ENCODE data around the gene CRLF2.
"Not testable (repeated sequence)": the region's sequence is repeated elsewhere in the genome, so short reads cannot be mapped to it uniquely, and the experiment has no call there.

CRLF2 gene

GRCh38 chrX:1212532-1212931, at the start of gene CRLF2:
CRLF2 (minus strand) TSS chrX:1212649; CDS start chrX:1212634, 15 bp downstream.
- FAIRE-seq = no peak

DNA sequence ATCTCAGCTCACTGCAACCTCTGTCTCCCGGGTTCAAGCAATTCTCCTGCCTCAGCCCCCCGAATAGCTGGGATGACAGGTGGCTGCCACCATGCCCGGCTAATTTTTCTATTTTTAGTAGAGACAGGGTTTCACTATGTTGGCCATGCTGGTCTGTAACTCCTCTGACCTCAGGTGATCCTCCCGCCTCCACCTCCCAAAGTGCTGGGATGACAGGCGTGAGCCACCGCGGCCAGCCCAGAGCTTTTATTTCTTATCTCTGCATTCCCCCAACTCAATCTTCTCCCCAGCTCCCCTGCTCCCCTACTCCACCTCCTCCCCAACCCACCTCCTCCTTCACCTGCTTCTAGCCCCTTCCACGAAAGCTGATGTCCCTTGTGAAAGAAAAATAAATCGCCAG, 49.3 kb upstream of the CRLF2 start:
- FAIRE-seq = not testable (repeated sequence)

GRCh38 chrX:1261285-1261684, 48.8 kb upstream of the CRLF2 start:
- FAIRE-seq = no peak

- no peak for FAIRE-seq
Observed at GRCh38 chrX:1252861-1253260, 40.4 kb upstream of the CRLF2 start.

DNA sequence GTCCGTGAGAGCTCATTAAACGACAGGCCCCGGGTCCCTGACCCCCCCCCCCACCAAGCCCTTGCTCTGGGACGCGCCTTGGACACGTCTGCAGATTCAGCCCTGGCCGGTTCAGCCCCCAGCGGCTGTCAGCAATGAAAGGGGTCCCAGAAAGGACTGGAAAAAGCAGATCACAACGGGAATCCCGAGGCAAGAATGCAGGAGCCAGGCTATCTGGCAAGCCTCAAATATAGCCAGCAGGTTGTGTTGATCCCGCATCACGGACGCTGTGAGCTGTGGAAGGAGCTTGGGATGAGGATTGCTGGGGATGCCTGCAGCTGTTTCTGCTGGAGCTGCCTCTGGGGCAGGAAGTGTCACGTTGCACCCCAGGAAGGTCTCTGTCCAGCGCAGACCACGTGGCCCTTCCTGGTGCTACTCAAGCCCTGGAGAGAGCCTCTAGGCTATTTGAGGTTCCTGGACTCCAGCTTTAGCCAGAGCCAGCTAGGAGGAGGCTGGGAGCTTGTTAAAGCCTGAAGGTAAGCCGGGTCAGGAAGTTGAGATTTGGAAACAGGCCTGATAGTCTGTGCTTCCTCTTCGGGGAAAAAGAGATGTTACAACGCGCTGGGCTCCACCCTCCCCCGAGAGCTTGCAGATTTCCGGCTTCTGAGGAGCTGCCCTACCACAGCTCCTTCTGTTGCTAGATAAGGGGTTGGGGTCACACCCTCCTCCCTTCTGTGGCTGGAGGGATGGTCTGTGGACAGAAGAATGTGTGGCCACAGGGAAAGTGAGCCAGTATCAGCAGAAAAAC, 36.8 kb upstream of the CRLF2 start:
- FAIRE-seq = no peak

- no peak for FAIRE-seq
Observed at GRCh38 chrX:1248331-1249061, 36.0 kb upstream of the CRLF2 start.

DNA sequence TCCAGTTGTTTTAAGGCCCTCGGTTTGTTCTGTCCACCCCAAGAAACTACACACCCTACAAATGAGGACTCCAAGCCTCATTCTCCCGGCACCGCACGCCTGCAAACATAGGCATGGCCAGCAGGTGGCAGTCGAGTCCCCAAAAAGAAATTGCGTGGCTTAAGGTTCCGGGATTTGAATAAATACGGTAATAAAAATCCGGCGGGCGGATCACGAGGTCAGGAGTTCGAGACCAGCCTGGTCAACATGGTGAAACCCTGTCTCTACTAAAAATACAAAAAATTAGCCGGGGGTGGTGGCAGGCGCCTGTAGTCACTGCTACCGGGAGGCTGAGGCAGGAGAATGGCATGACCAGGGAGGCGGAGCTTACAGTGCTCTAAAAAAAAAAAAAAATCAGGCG, 34.4 kb upstream of the CRLF2 start:
- peak; percentile 75 for FAIRE-seq

GRCh38 chrX:1244164-1245076, 32.0 kb upstream of the CRLF2 start:
- no peak for FAIRE-seq

DNA sequence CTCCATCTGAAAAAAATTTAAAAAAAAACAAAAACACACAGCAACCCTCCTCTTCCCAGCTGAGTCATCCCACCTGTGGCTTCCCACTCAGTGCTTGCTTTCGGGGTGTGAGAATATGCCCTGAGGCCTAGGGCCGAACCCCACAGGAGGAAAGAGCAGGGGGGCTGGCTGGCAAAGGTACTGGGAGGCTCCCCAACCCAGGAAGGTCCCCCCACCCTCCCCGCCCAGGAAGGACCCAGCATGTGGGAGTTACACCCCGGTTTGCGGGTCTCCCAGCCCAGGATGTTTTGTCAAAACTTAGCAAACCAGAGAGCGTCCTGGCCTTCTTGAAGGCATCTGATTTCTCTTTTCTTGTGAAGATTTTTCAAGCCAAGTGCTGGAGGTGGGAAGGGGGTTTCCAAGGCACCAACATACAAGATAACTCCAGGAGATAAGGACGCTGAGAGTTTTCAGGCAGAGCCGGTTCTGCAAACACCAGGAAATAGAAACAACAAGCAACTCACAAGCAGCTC, 30.5 kb upstream of the CRLF2 start:
- no peak for FAIRE-seq

- not testable (repeated sequence) for FAIRE-seq
Observed at GRCh38 chrX:1240551-1240950, 28.1 kb upstream of the CRLF2 start.

DNA sequence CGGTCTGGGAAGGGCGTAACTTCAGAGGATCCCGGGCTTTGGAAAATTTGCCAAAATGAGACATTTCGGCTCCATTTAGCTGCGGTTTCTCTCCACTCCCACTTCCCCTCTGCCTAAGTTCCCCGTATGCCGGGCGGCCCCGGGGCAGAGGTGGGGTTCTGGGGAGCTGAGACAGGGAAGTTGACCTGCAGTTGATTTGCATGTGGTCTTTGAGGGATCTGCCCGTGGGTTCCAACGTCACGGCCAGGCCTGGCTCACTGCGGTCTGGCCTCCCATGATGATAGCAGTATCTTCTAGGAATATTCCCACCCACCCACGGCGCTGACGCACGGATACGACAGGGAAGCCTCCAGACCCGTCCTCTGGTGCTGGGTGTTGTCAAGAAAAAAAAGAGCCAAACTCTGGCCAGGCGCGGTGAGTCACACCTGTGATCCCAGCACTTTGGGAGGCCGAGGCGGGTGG, 27.3 kb upstream of the CRLF2 start:
- FAIRE-seq = no peak

DNA sequence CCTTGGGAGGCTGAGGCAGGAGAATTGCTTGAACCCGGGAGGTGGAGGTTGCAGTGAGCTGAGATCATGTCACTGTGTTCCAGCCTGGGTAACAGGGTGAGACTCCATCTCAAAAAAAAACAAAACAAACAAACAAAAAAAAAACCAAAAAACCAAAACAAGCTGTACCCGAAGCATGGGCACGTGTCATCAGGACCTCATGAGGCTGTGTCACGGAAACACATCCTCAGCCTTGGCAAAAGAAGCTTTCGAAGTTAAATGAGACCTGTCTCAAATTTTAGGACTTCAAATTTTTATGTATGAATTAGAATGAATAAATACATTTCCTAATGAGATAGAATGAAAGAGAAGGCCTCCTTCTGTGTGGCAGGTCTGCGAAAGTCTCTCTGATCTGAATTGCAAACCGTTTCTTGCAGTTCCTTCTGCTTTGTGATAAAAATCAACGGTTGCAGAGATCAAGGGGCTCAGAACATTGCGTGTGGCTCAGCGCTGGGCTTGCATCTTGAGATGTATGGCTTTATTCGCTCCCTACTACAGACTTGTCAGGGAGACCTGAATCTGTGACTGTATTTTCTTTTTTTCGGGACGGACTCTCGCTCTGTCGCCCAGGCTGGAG, 19.5 kb upstream of the CRLF2 start:
- no peak for FAIRE-seq

DNA sequence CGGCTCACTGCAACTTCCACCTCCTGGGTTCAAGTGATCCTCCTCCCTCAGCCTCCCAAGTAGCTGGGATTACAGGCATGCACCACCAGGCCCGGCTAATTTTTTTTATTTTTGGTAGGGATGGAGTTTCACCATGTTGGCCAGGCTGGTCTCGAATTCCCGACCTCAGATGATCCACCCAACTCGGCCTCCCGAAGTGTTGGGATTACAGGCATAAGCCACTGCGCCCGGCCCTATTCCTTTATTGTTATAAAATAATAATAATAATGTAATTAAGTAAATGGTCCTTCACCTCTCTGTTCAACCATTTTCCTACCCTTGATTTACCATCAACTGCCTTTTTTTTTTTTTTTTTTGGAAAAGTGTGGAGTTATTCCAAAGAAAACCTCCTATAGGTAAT, 15.7 kb upstream of the CRLF2 start:
- not testable (repeated sequence) for FAIRE-seq

- no peak for FAIRE-seq
Observed at GRCh38 chrX:1226249-1226648, 13.8 kb upstream of the CRLF2 start.

GRCh38 chrX:1224954-1225353, 12.5 kb upstream of the CRLF2 start:
- FAIRE-seq = no peak

GRCh38 chrX:1223242-1223600, 10.8 kb upstream of the CRLF2 start:
- no peak for FAIRE-seq

- no peak for FAIRE-seq
Observed at GRCh38 chrX:1222531-1223241, 10.2 kb upstream of the CRLF2 start.

- no peak for FAIRE-seq
Observed at GRCh38 chrX:1221296-1221845, 8.9 kb upstream of the CRLF2 start.

DNA sequence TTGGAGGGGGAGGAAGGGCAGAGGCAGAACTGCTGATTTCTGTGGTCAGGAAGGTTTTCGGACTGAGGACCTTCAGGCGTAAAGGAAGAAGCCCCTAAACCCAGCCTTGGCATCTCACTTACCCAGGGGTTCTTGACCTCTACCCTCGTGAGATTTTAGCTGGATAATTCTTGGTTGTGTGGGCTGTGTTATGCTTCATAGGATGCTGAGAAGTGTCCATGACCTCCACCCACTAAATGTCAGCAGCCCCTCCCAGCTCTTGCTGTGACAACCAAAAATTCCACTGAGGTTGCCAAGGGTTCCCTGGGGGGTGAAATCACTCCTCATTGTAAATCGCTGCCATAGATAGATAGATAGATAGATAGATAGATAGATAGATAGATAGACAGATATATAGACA, 5.8 kb upstream of the CRLF2 start:
- FAIRE-seq = no peak

- FAIRE-seq = no peak
Observed at GRCh38 chrX:1215123-1215823, 2.8 kb upstream of the CRLF2 start.

DNA sequence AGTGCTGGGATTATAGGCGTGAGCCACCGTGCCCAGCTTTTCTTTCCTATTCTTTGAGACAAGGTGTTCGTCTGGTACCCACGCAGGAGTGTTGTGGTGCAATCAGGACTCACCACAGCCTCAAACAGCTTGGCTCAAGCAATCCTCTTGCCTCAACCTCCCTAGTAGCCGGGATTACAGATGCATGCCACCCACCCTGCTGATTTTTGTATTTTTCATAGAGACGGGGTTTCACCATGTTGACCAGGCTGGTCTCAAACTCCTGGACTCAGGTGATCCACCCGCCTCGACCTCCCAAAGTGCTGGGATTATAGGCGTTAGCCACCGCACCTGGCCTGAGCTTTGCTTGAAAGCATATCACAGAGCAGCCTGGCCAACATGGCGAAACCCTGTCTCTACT, 1.5 kb upstream of the CRLF2 start:
- no peak for FAIRE-seq

Measured in A204.1 (cell line).